CD4-positive, CD25-positive, alpha-beta regulatory T cell (primary cell): ENCODE results near the gene MAP2K5. TPM values are rescaled to one million over a fixed set of nuclear protein-coding genes. Genes with fewer than 3 reads are reported as not detected.
A peak's percentile ranks its signal among the peaks of the same experiment; 100 is the strongest.

Source experiments
- ATAC-seq, 2 donors: fragments of 150-1000 bp; cut with Tn5 transposase; one replicate each; pipeline ENCODE4 v1.10.0; 2021; ENCODE audit warnings: low read depth in 2 of 2, moderate number of reproducible peaks in 2 of 2, moderate library complexity in 1 of 2
- DNase-seq, 3 donors: peaks; one replicate each; pipeline versions ENCODE4 v3.0.0 to v3.0.0-alpha.2; 2012 to 2022; ENCODE audit warnings: mixed read lengths in 1 of 3
- H3K27ac ChIP-seq: one replicate; pipeline ENCODE4 v1.7.0; 2013; ENCODE audit warnings: mild to moderate bottlenecking, low read length; ENCODE audit not compliant: insufficient read depth, poor library complexity, severe bottlenecking
- H3K27me3 ChIP-seq: one replicate; pipeline ENCODE4 v1.7.0; 2013; ENCODE audit warnings: low read length; ENCODE audit not compliant: control insufficient read depth, insufficient read depth
- H3K36me3 ChIP-seq: one replicate; pipeline ENCODE4 v1.7.0; 2013; ENCODE audit warnings: mild to moderate bottlenecking, low read length, moderate library complexity; ENCODE audit not compliant: control insufficient read depth, insufficient read depth
- H3K4me1 ChIP-seq: 2 replicates; pipeline ENCODE4 v1.7.0; 2013; ENCODE audit warnings: mild to moderate bottlenecking, low read length; ENCODE audit not compliant: insufficient read depth, control insufficient read depth, poor library complexity, severe bottlenecking
- H3K4me3 ChIP-seq: one replicate; pipeline ENCODE4 v1.7.0; 2013; ENCODE audit warnings: low read depth, mild to moderate bottlenecking, low read length, moderate library complexity
- H3K9me3 ChIP-seq, 2 experiments: 1 replicate in 1 of 2; 2 replicates in 1 of 2; pipeline ENCODE4 v1.7.0; 2013; ENCODE audit warnings: low read length in 2 of 2, mild to moderate bottlenecking in 1 of 2, moderate library complexity in 1 of 2; ENCODE audit not compliant: control insufficient read depth in 2 of 2
- H3K27ac Mint-ChIP-seq, 3 donors: one replicate each; pipeline ENCODE4 v1.8.0; 2020 to 2022; ENCODE audit warnings: mild to moderate bottlenecking in 3 of 3, mixed read lengths in 3 of 3, moderate library complexity in 2 of 3
- H3K27me3 Mint-ChIP-seq: one replicate; pipeline ENCODE4 v1.8.0; 2022; ENCODE audit warnings: mild to moderate bottlenecking, mixed read lengths
- H3K36me3 Mint-ChIP-seq: one replicate; pipeline ENCODE4 v1.8.0; 2020; ENCODE audit warnings: mixed read lengths
- H3K4me1 Mint-ChIP-seq, 4 donors: one replicate each; pipeline ENCODE4 v1.8.0; 2020 to 2022; ENCODE audit warnings: mixed read lengths in 4 of 4, mild to moderate bottlenecking in 1 of 4
- H3K4me3 Mint-ChIP-seq, 4 donors: one replicate each; pipeline ENCODE4 v1.8.0; 2020 to 2022; ENCODE audit warnings: mild to moderate bottlenecking in 4 of 4, mixed read lengths in 4 of 4, moderate library complexity in 3 of 4
- H3K9me3 Mint-ChIP-seq, 7 donors: one replicate each; pipeline ENCODE4 v1.8.0; 2020 to 2022; ENCODE audit warnings: mixed read lengths in 7 of 7, mild to moderate bottlenecking in 3 of 7, moderate library complexity in 2 of 7
- polyA plus RNA-seq, 4 donors: library from polyadenylated mRNA; unstranded; fragments of 300-500 nt; fragmentation: Illumina TruSeq; gene quantifications; one replicate each; pipeline ENCODE4 v1.2.3, GENCODE V29; 2021
- total RNA-seq: library from RNA; stranded (reverse); gene quantifications from one replicate; pipeline ENCODE4 v1.2.3, GENCODE V29; 2022

The MAP2K5 gene
- total and polyA plus RNA-seq, 5 donors from 2014 or later: 14.5 to 30.8 (median 17.0) TPM

DNA sequence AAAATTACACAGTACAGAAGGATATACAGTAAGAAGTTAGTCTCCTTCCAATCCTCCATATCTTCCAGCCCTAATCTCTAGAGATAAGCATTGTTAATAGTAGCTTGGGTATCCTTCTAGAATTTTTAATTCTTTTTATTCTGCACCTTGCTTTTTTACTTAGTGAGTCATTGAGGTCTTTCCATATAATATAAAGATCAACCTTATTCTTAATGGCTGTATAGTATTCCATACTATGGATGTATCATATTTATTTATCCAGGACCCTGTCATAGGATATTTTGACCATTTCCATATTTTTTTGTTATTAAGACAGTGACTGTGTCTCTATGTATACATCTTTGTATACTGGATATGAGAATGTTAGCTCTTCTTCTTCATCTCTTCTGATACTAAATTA is 246.5 kb downstream of the MAP2K5 start:
- Histone ChIP-seq H3K27ac (no peak overlapping the region), H3K4me3 (no peak overlapping the region), H3K27me3 (no peaks in the 10 kb centered on the region), H3K9me3 (no peaks in the 10 kb centered on the region), H3K36me3 (no peaks in the 10 kb centered on the region), H3K4me1 (peaks cover 3% of the 10 kb centered on the region)
- Mint-ChIP-seq H3K27me3 (no peaks in the 10 kb centered on the region), H3K9me3 (peaks cover 0 to 7% (median 0%) of the 10 kb centered on the region in 7 donors), H3K4me3 (no peak overlapping the region), H3K36me3 (peaks cover 48% of the 10 kb centered on the region), H3K27ac (no peak overlapping the region), H3K4me1 (peaks cover 3 to 12% (median 6%) of the 10 kb centered on the region in 4 donors)
- ATAC-seq: no peak
- no peak for DNase-seq

DNA sequence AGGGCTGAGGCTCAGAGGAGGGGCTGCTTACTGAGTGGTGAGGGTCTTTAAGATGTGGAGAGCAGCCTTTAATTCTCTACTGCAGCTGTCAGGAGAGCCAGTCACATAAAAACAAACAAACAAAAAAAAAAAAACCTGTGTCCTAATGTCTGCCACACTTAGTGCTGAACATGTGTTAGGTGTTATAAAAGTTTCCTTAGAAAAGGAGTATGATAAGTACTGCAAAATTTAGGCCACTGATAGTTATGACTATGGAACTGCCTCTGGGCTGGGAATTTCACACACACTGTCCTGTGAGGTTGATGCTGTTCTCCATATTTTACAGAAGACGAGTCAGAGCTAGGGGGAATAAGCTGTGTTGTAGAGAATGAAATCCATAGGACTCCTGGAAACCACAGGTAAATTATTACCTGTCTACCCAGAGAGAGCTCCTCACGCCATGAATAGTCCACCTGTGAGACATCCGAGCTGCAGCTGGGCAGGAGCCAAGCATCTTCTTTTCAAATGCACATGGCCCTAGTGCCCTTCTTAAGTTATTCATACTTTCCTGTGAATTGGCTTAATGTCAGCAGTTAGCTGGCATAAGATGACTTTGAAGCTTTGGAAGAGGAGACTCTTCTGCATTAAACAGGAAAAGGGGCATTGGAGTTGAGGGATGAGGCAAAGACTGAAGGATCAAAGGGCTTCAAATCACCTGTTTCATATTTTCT is 248.3 kb downstream of the MAP2K5 start:
- Mint-ChIP-seq H3K27me3 (no peaks in the 10 kb centered on the region), H3K9me3 (peaks cover 0 to 15% (median 3%) of the 10 kb centered on the region in 7 donors), H3K36me3 (peaks cover 49% of the 10 kb centered on the region), H3K4me1 (peaks cover 0 to 7% (median 0%) of the 10 kb centered on the region in 4 donors), H3K4me3 (no peak overlapping the region), H3K27ac (no peak overlapping the region)
- no peaks in the 10 kb centered on the region for H3K4me1 ChIP-seq
- no peaks in the 10 kb centered on the region for H3K36me3 ChIP-seq
- no peak overlapping the region for H3K4me3 ChIP-seq
- H3K27ac ChIP-seq: no peak overlapping the region
- no peaks in the 10 kb centered on the region for H3K27me3 ChIP-seq
- DNase-seq (no peak), ATAC-seq (no peak)
- H3K9me3 ChIP-seq: peaks cover 9% of the 10 kb centered on the region in 2 experiments

DNA sequence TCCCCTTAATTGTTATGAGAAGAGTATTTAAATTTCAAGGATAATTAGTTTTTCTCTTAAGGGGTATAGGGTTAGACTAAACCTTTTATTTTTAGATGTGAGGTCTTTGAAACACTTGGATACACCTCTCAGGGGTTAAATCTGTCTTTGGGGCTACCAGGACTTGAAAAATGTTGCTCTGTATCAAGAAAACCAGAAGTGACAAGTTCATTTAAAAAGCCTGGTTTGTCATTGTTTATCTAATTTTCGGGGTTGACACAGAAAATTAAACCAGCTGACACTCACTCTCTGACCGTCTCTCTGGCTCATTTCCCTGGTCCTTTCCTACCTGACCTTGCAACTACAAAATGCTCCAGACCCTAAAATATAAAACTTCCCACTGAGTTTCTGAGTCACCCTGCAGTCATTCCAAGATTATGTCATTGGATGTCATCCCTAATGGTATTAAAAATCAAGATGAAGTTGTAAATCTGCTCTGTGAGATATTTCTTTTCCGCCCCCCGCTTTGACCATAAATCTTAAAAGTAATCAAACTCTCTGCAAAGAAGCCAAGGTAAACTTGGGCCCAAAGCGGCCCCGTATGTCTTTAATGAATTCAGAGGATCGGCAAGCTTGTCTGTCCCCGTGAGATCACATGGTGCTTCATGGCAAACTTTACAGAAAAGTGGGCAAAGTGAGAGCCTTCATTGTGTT is 249.9 kb downstream of the MAP2K5 start:
- ATAC-seq (no peak), DNase-seq (no peak)
- Mint-ChIP-seq H3K36me3 (peaks cover 49% of the 10 kb centered on the region), H3K27me3 (no peaks in the 10 kb centered on the region), H3K4me3 (no peak overlapping the region), H3K27ac (no peak overlapping the region), H3K9me3 (peaks cover 0 to 15% (median 4%) of the 10 kb centered on the region in 7 donors), H3K4me1 (peaks cover 0 to 5% (median under 1%) of the 10 kb centered on the region in 4 donors)
- Histone ChIP-seq H3K4me3 (no peak overlapping the region), H3K36me3 (no peaks in the 10 kb centered on the region), H3K4me1 (no peaks in the 10 kb centered on the region), H3K27me3 (no peaks in the 10 kb centered on the region), H3K9me3 (peaks cover 9% of the 10 kb centered on the region in 2 experiments), H3K27ac (no peak overlapping the region)

DNA sequence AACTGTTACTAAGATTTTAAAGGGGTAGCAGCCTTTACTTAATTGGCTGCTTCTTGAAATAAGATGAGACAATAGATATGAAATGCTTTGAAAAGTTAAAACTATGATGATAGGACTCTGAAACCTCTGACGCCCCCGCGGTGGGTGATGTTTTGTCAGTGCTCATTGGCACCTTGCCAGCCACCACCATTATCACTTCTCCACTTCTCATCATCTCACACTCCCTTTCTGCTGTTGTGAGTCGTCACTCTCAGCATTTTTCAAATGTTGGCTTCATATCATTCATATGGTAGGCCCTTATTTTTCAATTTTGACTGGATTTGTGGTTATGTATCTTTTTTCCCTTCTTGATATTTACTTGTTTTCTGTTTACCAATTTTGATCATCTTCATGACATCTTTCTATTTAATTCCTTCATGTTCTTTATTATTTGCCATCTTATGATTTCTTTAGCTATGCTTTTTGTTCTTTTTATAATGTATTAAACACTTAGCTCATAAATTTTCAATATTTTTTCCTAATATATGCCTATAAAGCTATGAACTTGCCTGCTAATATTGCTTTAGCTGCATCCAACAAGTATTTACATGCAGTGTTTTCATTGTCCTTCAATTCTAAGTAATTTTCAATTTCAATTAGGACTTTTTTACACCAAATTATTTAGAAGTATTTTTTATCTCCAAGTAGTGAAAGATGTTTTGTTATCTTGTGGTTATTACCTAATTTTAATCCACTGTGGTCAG is 252.5 kb downstream of the MAP2K5 start:
- Histone ChIP-seq H3K36me3 (no peaks in the 10 kb centered on the region), H3K9me3 (peaks cover 9% of the 10 kb centered on the region in 2 experiments), H3K27ac (no peak overlapping the region), H3K27me3 (no peaks in the 10 kb centered on the region), H3K4me1 (no peaks in the 10 kb centered on the region), H3K4me3 (no peak overlapping the region)
- peaks cover 42% of the 10 kb centered on the region for H3K36me3 Mint-ChIP-seq
- peaks cover 0 to 4% (median under 1%) of the 10 kb centered on the region in 4 donors for H3K4me1 Mint-ChIP-seq
- DNase-seq (no peak), ATAC-seq (no peak)
- H3K27me3 Mint-ChIP-seq: no peaks in the 10 kb centered on the region
- H3K27ac Mint-ChIP-seq: no peak overlapping the region
- H3K9me3 Mint-ChIP-seq: peaks cover 0 to 15% (median 3%) of the 10 kb centered on the region in 7 donors
- no peak overlapping the region for H3K4me3 Mint-ChIP-seq

DNA sequence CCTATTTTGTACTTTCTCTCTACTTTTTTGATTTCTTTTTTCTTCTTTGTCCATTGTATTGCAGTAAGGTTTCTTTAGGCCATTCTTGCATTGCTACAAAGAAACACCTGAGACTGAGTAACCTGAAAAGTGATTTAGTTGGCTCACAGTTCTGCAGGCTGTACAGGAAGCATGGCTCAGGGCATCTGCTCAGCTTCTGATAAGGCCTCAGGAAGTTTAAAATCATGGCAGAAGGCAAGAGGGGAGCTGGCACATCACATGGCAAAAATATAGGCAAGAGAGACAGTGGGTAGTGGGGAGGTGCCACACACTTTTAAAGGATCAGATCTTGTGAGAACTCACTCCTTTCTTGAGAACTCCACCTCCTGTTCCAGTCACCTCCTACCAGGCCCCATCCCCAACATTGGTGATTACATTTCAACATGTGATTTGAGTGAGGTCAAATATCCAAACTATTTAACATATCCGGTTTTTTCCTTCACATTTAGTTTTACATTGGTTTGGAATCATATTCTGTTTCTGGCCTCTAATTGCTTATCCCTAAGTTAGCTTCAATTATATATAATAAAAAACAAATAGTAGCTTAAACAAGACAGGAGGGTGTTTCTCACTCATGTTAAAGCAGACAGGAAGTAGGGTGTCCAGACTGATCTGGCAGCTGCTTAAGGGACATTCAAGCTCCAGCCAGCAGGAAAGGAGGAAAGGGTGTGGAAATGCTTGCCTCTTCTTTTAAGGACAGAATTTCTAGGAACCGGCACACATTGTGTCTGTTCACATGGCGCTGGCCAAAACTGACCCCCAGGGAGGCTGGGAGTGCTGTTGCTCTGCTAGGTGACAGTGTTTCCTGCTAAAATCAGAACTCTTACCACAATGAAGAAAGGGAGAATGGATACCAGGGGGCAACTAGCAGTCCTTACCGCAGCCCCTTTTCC is 254.0 kb downstream of the MAP2K5 start:
- no peaks in the 10 kb centered on the region for H3K27me3 ChIP-seq
- H3K4me3 ChIP-seq: no peak overlapping the region
- Mint-ChIP-seq H3K4me3 (no peak overlapping the region), H3K9me3 (peaks cover 0 to 15% (median 3%) of the 10 kb centered on the region in 7 donors), H3K36me3 (peaks cover 38% of the 10 kb centered on the region), H3K27me3 (no peaks in the 10 kb centered on the region), H3K4me1 (peaks cover 0 to 4% (median under 1%) of the 10 kb centered on the region in 4 donors), H3K27ac (peak overlapping the region in 1 of 3 donors; percentile 66)
- H3K27ac ChIP-seq: no peak overlapping the region
- DNase-seq (no peak), ATAC-seq (no peak)
- no peaks in the 10 kb centered on the region for H3K36me3 ChIP-seq
- peaks cover 9% of the 10 kb centered on the region in 2 experiments for H3K9me3 ChIP-seq
- H3K4me1 ChIP-seq: no peaks in the 10 kb centered on the region

DNA sequence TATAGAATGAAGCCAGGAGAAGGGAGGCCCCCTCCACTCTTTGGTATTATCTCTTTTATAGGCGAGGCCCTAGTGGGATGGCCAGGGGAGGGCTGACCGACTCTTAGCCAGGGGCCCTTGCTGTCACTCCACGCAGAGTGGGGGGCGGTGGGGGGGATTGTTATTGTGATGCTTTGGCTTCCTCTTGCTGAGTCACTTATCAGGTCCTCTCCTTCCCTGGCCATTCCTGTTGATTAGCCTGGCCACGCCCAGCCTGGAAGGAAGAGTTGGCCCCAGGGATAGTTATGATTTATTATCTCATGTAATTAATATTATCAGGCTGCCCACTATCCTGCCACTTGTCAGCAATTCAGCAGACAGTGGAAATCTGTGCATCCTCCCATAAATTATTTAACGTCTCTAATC is 257.3 kb downstream of the MAP2K5 start:
- no peak overlapping the region for H3K4me3 ChIP-seq
- H3K27me3 Mint-ChIP-seq: no peaks in the 10 kb centered on the region
- no peak overlapping the region for H3K27ac ChIP-seq
- peaks cover 23% of the 10 kb centered on the region for H3K36me3 Mint-ChIP-seq
- H3K9me3 Mint-ChIP-seq: peaks cover 0 to 9% (median 3%) of the 10 kb centered on the region in 7 donors
- no peak overlapping the region for H3K27ac Mint-ChIP-seq
- H3K36me3 ChIP-seq: no peaks in the 10 kb centered on the region
- H3K27me3 ChIP-seq: no peaks in the 10 kb centered on the region
- H3K4me1 ChIP-seq: no peaks in the 10 kb centered on the region
- peaks cover 5 to 8% of the 10 kb centered on the region in 2 experiments for H3K9me3 ChIP-seq
- no peak overlapping the region for H3K4me3 Mint-ChIP-seq
- peaks cover 0 to 3% (median under 1%) of the 10 kb centered on the region in 4 donors for H3K4me1 Mint-ChIP-seq
- ATAC-seq (no peak), DNase-seq (no peak)

DNA sequence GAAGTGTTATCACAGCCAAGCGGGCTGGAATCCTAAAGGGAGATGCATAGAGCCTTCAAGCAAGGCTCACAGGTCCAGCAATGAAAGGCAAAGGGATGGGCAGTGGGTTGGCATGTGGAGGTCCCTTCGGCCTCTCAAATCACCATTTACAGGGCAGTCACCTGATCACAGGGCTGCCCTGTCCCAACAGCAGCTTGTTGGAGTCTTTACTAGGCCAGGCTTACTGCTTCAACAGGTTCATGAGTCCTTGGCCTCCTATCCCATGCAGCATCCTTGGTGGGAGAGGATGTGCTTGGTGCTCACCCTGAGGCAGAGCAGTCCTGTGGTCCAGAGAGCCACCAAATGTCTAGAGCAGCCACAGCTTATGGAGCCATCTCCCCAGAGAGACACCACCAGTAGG is 258.6 kb downstream of the MAP2K5 start:
- Mint-ChIP-seq H3K4me3 (no peak overlapping the region), H3K27me3 (no peaks in the 10 kb centered on the region), H3K27ac (no peak overlapping the region), H3K4me1 (peaks cover 0 to 1% (median 0%) of the 10 kb centered on the region in 4 donors), H3K9me3 (peaks cover 0 to 1% (median 0%) of the 10 kb centered on the region in 7 donors), H3K36me3 (peaks cover 10% of the 10 kb centered on the region)
- Histone ChIP-seq H3K4me3 (no peak overlapping the region), H3K36me3 (no peaks in the 10 kb centered on the region), H3K27ac (no peak overlapping the region), H3K9me3 (no peaks in the 10 kb centered on the region), H3K27me3 (no peaks in the 10 kb centered on the region), H3K4me1 (no peaks in the 10 kb centered on the region)
- ATAC-seq: no peak
- no peak for DNase-seq
